Nucleus accumbens (tissue), 56 donors: Measurements from ENCODE around the gene CWF19L1.
A peak's percentile ranks its signal among the peaks of the same experiment; 100 is the strongest.

Source experiments
- DNase-seq, 56 donors: peaks; one replicate each; lab custom pipeline; 2025; lab: John Stamatoyannopoulos, UW

CWF19L1 gene

DNA sequence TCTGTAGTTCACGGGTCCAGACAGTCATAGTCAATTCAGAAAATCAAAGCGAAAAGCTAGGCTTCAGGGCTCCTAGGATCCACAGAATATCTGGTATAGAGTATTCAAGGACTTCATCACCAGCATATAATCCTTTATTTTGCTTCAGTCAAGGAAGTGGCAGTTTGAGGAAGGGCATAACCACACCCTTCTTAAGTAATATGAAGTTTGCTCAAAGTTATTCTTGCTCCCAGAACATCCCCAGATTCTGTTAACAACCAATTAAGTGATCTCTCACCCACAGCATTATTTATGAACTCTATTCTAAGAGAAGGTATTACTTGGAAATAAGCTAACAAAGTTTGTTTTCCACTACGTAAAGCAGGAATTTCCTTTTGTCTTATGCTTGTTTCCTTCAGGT lies 13.2 kb downstream of the CWF19L1 start:
- no peak for DNase-seq

DNA sequence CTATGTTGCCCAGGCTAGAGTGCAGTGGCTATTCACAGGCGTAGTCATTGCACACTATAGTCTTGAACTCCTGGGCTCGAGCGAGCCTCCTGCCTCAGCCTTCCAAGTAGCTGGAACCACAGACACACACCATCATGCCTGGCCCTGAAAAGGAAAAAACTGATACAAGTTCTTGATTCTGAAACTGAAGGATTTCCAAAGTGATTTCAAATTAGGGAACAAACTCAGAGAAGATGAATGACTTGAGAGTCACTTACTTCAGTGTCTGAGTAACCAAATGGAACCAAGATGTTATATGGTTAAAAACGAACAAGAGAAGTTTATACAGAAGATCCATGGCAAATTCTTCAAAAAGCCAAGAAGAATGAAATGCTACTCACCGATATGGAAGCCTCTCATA lies 14.4 kb downstream of the CWF19L1 start:
- DNase-seq, result no peak

DNA sequence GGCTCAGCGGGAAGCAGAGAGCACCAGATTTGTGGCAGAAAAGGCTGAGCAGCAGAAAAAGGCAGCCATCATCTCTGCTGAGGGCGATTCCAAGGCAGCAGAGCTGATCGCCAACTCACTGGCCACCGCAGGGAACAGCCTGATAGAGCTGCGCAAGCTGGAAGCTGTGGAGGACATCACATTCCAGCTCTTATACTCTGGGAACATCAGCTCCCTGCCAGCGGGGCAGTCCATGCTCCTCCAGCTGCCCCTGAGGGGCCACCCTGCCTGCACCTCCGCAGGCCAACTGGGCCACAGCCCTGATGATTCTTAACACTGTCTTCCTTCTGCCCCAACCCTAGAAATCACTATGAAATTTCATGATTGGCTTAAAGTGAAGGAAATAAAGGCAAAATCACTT lies 18.6 kb downstream of the CWF19L1 start:
- no peak for DNase-seq

DNA sequence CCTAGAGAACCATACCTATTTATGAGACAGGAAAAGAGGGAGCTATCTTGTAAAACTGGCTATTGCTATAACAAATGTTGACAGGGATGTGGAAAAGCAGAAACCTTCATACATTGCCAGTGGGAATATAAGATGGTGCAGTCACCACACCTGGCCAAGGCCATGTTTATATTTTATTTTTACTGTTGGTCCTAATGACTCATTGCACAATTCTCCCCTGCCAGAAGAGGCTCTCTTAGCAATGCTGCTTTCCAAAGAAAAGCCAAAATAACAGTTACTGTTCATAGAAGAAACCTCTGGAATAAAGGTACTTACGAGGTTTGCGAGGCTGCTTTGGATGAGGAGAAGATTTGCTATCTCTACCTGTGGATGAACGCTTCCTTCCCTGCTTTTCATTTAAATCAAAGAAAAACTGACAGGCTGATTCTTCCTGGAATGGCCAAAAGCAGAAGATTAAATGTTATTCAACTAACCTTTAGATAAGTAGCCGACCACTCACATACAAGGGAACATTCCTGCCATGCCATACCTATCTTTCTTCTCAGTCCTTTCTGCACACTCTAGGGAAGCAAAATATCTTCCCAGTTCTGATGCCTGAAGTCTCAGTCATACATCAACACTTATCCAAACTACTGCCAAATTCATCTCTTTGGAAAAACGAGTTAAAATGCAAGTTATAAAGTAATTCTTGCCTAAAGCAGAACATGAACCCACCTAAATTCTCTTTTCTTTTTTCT lies 21.8 kb downstream of the CWF19L1 start:
- DNase-seq, result no peak

DNA sequence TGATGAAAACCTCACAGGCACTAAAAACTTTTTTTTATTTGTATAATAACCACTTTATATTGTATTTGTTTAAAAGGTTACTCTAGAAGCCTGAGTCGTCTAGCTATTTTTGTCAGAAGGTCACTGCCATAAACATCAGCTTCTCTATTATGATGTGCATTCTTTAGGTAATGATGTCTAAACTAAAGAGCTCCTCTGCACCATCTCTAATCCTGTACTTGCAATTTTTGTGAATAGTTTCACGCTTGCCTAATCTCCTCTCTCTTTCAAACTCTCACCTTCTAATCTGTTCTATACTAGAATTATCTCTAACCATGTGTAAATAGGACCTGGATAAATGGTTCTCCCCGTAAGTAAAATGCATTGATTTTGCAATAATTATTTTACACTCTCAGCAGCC lies 27.6 kb downstream of the CWF19L1 start:
- DNase-seq, result no peak

DNA sequence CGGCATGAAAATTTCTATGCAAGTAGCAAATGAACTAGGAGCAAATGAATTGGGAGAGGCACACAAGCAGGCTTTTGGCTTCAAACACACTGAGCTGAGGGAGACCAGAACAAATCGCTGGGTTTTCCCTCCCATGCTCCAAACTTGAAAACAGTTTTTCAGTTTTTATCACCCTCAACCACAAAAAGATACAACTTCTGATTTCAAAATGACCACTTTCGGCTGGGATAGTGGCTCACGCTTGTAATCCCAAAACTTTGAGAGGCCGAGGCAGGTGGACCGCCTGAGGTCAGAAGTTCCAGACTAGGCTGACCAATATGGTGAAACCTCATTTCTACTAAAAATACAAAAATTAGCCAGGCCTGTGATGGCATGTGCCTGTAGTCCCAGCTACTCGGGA lies 29.0 kb downstream of the CWF19L1 start:
- DNase-seq, result no peak

DNA sequence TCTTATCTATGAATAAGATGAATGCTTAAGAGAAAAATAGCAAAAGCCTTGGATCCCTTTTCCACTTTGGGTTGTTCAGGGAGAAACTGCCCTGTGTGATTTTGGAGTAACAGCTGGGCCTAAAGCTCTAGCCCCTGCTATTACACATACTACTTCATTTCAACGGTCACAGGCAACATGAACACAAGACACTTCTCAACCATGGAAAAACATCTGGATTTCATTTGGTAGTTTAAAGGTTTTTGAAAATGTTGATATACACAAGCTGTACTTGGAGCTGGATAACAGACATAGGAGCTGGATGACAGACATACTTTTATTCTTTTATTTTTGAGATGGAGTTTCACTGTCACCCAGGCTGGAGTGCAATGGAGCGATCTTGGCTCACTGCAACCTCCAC lies 35.3 kb downstream of the CWF19L1 start:
- DNase-seq, result no peak

DNA sequence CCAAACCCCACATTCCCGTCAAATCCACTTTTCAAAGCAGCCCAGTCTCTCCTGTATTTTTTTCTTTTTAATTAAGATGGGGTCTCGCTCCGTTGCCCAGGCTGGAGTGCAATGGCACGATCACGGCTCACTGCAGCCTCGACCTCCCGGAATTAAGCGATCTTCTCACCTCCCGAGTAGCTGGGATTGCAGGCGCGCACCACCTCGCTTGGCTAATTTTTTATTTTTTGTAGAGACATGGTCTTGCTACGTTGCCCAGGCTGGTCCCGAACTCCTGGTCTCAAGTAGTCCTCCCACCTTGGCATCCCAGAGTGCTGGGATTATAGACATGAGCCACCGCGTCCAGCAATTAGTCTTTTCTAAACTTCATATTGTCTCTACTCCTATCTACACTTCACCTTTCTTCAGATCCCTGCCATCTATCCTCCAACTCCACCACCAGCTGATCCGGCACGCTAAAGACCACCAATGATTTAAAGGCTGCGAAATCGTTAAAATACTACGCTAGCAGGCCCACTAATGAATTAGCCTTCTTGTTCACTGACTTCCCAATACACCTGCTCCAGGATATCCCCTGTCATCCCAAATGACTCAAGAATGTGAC lies 37.5 kb downstream of the CWF19L1 start:
- peak in 1 of 56 donors; percentile 35 for DNase-seq

DNA sequence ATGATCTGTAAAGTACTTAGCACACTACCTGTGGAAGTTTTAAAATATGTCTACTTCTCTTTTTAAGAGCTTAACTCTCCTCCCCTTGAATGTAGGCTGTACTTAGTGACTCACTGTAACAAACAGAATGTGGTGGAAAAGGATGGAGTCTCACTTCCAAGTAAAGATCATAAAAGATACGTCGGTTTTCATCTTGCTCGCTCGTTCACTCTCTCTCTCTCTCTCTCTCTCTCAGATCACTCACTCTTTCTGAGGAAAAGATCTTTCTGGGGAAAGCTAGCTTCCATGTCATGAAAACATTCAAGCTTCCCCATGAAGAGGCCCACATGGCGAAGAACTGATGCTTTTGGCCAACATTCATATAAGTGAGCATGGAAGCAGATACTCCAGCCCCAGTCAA lies 43.6 kb downstream of the CWF19L1 start:
- no peak for DNase-seq

DNA sequence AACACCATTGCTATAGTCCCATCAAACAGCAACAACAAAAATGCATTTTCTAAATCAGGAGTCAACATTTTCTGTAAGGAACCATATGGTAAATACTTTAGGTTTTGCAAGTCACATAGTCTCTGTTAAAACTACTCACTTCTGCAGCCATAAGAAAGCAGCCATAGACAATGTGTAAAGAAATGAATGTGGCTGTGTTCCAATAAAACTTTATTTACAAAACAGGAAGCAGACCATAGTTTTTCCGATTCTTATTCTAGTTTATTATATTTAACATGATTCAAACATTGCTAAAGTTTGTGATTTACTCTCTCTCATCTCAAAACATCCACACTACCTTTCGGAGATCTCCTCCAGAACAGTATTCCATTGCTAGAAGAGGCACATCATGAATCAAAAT lies 44.9 kb downstream of the CWF19L1 start:
- no peak for DNase-seq

DNA sequence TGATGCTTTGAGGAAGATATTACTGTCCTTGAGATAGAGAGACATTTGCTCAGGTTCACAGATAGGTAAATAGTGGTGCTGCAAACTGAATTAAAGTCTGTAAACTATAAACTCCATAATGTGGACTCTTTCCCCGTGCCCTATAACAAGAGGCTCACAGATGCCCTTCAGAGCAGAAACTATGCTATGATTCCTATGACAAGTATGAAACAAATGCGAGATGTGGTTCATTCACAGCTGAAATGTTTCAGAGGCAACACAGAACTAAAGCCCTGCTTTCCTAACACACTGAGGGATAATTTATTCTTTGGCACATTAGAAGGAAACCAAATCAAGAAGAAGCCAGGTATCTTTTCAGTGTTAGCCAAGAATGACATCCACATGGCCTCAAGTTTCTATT lies 51.4 kb downstream of the CWF19L1 start:
- no peak for DNase-seq

DNA sequence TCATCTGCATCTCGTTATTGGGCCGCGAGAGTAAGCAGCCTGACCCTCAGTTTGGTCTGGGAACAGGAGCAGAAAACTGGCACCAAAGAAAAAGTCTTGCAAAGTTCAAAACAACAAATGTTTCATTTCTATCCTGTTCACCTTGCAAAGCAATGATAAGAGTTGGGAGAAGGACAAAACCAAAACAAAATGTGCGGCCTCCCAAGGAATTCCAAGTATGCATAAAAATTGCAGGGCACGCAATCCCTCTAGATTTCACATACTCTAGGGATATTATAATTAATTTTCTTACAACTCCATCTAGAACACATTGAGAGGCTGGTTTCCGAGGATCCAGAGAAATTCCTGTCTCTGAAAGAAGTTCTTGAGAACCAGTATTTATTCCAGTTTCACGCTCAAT lies 58.1 kb downstream of the CWF19L1 start:
- no peak for DNase-seq

DNA sequence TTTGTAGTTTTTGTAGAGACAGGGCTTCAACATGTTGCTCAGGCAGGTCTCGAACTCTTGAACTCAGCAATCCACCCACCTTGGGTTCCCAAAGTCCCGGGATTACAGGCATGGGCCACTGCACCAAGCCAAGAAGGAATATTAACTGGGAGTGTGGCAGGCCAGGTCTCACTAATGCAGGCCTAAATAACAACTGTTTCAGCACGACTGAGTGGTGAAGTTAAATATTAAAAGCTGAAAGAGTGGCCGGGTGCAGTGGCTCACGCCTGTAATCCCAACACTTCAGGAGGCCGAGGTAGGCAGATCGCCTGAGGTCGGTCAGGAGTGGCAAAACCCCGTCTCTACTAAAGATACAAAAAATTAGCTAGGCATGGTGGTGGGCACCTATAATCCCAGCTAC lies 59.2 kb downstream of the CWF19L1 start:
- no peak for DNase-seq

DNA sequence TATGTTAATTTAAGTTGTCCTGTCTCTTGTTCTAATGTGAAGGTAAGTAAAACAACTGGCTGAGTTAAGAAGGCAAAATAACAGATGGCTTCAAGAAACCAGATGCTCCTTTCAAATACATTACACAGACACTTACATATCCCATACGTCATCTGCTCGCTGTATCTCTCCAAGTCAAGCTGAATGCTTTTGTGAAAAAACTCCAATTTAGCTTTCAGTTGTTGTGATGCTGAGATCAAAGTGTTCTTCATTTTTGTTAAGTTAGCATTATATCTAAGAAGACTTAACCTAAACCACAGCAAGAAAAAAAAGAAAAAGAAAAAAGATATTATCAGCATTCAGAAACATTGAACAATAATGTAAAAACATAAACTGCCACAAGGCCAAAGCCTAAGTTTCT lies 63.1 kb downstream of the CWF19L1 start:
- no peak for DNase-seq

DNA sequence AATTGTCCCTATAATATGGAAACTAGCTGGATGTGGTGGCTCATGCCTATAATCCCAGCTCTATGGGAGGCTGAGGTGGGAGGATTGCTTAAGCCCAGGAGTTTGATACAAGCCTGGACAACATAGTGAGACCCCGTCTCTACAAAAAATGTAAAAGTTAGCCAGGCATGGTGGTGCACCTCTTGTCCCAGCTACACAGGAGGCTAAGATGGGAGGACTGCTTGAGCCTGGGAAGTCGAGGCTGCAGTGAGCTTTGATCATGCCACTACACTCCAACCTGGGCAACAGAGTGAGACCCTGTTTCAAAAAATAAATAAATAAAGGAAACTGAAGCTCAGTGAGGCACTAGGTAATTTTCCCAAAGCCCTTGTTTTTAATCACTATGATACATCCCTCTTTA lies 65.9 kb downstream of the CWF19L1 start:
- DNase-seq, result no peak

DNA sequence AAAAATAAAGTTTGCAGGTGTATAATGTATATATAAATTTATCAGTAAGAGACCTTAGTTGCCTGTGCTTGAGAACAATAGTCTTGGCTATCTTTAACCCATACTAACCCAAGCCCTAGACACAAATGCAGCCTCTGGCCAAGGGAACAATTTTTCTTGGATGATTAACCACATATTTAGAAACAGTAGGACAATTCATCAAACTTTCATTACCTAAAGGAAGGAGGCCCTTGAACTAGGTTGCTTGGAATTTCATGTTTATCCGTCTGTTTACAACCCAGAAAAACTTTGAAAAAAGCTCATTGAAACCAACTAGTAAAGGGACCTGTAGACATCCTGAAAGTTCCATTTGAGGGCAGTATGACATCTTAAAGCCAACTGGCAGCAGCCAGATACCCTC lies 72.7 kb downstream of the CWF19L1 start:
- DNase-seq, result no peak

DNA sequence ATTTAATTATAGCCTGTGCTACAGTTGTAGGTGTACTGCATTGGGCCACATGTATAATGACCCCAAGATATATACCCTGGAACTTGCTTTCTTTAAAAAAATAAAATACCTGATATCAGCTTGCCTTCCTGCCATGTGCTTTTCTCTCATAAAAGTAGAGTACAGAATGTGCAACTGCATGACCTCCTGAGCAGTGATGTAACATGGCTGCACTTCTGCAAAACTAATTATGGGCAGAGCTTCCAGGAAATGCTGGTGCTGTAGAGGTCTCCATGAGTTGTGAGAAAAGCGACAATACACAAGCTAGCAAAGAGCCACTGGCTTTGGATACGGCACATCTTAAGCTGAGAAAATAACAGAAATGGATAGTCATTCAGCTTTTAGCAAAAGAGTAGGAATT lies 75.1 kb downstream of the CWF19L1 start:
- DNase-seq, result peak in 1 of 56 donors; percentile 1

DNA sequence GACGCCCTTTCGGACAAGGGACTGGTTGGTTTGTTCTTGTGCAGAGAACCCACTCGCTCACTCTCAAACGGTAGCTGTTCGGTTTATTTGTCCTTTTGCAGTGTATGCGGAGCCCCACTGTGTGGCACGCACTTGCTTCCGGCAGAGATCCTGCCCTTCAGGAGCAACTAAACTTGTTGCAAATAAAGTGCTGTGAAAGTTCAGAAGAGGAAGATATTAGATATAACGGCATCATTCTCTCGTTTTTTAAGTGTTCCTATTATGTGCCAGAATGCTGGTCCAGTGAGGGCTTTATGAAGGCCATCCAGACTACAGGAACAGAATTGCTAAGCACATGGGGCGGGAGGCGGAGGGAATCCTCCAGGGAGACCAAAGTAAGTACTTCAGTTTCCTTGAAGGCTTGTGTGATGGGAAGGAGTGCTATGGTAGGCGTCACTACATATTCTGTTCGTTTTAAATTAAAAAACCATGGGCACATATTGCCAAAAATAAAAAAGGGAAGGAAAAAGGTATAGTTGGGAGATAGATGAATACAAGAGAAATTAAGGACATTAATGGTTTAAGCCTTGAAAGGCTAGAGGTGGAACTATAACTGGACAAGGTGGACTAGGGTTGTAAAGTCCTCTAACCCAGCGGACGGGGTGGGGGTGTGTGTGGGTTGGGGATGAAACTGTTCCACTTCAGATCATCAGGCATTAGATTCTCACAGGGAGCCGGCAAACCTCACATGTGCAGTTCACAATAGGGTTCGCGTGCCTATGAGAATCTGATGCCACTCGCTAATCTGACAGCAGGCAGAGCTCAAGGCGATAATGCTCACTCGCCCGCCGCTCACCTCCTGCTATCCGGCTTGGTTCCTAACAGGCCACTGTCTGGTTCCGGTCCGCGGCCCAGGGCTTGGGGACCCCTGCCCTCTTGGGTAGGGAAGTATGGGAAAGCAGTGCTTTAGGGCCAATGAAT lies 80.9 kb downstream of the CWF19L1 start:
- DNase-seq, result peak in 15 of 56 donors; percentile 0 to 64 (median 26)

DNA sequence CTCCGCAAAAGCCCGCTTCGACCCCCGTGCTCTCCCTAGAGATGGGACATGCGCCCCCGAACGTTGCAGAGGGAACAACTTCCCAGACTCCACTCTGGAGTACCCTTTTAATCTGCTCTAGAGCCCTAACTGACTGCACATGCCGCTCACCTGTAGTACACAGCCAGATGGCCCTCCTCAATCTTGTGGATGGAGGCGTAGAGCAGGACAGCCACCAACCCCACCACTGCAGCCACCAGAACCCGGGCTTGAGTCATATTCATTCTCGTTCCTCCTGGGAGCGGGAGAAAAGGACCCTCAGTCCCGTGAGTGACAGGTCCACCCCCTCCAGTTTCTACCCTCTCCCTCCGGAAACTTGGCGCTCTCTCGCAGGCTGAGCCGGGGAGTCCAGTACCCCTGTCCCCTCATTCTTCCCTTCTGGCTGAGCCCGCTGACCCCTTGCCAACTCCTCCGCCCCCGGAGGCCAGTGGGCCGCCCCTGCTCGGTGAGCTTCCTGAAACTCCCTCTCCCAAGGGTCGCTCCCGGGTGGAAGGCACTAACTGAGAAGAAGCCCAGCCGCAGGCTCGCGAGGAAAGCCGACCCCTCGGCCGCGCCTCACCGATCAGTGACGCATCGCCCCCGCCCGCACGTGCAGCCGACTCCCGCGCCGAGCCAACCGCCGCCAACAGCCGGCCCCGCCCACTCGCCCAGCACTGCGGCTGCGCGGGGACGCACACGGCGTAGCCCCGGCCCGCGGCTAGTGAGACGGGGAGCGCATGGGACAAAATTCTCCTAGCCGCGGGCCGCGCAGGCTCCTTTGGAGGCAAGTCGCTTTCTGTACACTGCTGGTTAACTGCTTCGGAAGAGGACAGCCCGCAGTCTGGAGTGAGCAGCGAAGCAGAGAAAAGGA lies 81.8 kb downstream of the CWF19L1 start, which contains the start of gene ERLIN1:
TSS of gene ERLIN1 (minus strand) at position 666 of the 889 bp plus-strand sequence. CDS start at position 263, 403 bp downstream.
- DNase-seq, result peak in 55 of 56 donors; percentile 35 to 94 (median 85)

DNA sequence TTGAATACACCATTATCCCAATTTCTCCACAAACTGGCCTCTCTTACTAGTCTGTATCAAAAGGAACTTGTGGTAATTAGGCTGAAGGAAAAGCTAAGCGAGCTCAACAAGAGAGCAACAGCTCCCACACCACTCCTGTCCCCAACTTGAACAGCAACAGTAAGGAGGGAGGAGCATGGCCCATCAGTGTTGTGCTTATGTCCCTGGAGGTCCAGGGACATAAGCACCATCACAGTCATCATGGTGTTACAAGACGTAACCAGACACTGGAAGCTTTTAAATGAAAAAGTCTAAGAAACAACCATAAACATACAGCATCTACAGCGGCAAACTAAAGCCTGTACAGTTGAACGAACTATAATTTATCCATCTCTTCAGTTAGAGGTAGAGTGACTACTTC lies 82.6 kb downstream of the CWF19L1 start:
- DNase-seq, result no peak
